WERI-Rb-1 (cell line): ENCODE measurements around the gene C2CD5.
"Not testable (repeated sequence)": the region's sequence is repeated elsewhere in the genome, so short reads cannot be mapped to it uniquely, and the experiment has no call there.

ENCODE experiments used
- DNase-seq: peaks from one replicate; pipeline ENCODE4 v3.0.0-alpha.2; 2020
- H3K27ac ChIP-seq: fragments of 250-450 bp; sonication (Bioruptor Pico); 2 replicates; pipeline ENCODE4 v1.5.1; 2020; ENCODE audit warnings: mild to moderate bottlenecking, moderate library complexity
- H3K27me3 ChIP-seq: fragments of 250-450 bp; sonication (Bioruptor Pico); 2 replicates; pipeline ENCODE4 v1.5.1; 2021; ENCODE audit warnings: mild to moderate bottlenecking, low read depth, moderate library complexity; ENCODE audit not compliant: insufficient read depth, severe bottlenecking
- H3K36me3 ChIP-seq: fragments of 250-450 bp; sonication (Bioruptor Pico); 2 replicates; pipeline ENCODE4 v1.5.1; 2020; ENCODE audit warnings: mild to moderate bottlenecking, moderate library complexity
- H3K4me3 ChIP-seq: 2 replicates; pipeline ENCODE4 v1.5.1; 2011; ENCODE audit warnings: low read depth, mild to moderate bottlenecking, control low read depth, low read length
- H3K9me3 ChIP-seq: fragments of 250-450 bp; sonication (Bioruptor Pico); 2 replicates; pipeline ENCODE4 v1.5.1; 2021; ENCODE audit warnings: mild to moderate bottlenecking, moderate library complexity; ENCODE audit not compliant: severe bottlenecking
- TF ChIP-seq, protein P1 (sequence below): IDR thresholded peaks from 2 replicates; pipeline ENCODE4 v1.5.1; 2011; ENCODE audit warnings: low read depth, mild to moderate bottlenecking, control low read depth, inconsistent platforms, low read length

C2CD5 gene

GRCh38 chr12:22562036-22563028, 18.0 kb upstream of the C2CD5 start:
- DNase-seq: no peak
- Histone ChIP-seq H3K9me3 (peaks cover 2% of the 10 kb centered on the region), H3K27me3 (no peaks in the 10 kb centered on the region), H3K27ac (no peak overlapping the region), H3K36me3 (no peaks in the 10 kb centered on the region), H3K4me3 (no peak overlapping the region)
- TF ChIP-seq, protein P1, sequence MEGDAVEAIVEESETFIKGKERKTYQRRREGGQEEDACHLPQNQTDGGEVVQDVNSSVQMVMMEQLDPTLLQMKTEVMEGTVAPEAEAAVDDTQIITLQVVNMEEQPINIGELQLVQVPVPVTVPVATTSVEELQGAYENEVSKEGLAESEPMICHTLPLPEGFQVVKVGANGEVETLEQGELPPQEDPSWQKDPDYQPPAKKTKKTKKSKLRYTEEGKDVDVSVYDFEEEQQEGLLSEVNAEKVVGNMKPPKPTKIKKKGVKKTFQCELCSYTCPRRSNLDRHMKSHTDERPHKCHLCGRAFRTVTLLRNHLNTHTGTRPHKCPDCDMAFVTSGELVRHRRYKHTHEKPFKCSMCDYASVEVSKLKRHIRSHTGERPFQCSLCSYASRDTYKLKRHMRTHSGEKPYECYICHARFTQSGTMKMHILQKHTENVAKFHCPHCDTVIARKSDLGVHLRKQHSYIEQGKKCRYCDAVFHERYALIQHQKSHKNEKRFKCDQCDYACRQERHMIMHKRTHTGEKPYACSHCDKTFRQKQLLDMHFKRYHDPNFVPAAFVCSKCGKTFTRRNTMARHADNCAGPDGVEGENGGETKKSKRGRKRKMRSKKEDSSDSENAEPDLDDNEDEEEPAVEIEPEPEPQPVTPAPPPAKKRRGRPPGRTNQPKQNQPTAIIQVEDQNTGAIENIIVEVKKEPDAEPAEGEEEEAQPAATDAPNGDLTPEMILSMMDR: no peak

GRCh38 chr12:22554750-22555149, 10.4 kb upstream of the C2CD5 start:
- not testable (repeated sequence) for DNase-seq, H3K9me3 ChIP-seq, H3K4me3 ChIP-seq, H3K36me3 ChIP-seq, H3K27me3 ChIP-seq, H3K27ac ChIP-seq

GRCh38 chr12:22551624-22552023, 7.3 kb upstream of the C2CD5 start:
- H3K4me3 ChIP-seq: no peak overlapping the region
- no peaks in the 10 kb centered on the region for H3K36me3 ChIP-seq
- H3K9me3 ChIP-seq: peaks cover 3% of the 10 kb centered on the region
- H3K27ac ChIP-seq: no peak overlapping the region
- H3K27me3 ChIP-seq: no peaks in the 10 kb centered on the region
- no peak for DNase-seq
- TF ChIP-seq, protein P1: no peak

DNA sequence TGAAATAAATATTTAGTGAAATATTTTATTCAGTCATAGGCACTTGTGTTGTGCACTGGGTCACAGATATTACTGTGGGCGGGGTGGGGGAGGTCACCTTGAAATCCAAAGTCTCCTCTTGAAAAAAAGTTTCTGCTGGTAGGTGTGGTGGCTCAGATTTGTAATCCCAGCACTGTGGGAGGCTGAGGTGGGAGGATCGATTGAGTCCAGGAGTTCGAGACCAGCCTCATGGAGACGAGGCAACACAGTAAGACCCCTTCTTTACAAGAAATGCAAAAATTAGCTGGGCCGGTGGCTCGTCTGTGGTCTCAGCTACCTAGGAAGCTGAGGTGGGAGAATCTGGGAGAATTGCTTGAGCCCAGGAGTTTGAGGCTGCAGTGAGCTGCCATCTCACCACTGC, 913 bp upstream of the C2CD5 start:
- TF ChIP-seq, protein P1: no peak
- no peak for DNase-seq
- Histone ChIP-seq H3K27me3 (no peaks in the 10 kb centered on the region), H3K27ac (no peak overlapping the region), H3K4me3 (no peak overlapping the region), H3K36me3 (peaks cover 14% of the 10 kb centered on the region), H3K9me3 (no peaks in the 10 kb centered on the region)

DNA sequence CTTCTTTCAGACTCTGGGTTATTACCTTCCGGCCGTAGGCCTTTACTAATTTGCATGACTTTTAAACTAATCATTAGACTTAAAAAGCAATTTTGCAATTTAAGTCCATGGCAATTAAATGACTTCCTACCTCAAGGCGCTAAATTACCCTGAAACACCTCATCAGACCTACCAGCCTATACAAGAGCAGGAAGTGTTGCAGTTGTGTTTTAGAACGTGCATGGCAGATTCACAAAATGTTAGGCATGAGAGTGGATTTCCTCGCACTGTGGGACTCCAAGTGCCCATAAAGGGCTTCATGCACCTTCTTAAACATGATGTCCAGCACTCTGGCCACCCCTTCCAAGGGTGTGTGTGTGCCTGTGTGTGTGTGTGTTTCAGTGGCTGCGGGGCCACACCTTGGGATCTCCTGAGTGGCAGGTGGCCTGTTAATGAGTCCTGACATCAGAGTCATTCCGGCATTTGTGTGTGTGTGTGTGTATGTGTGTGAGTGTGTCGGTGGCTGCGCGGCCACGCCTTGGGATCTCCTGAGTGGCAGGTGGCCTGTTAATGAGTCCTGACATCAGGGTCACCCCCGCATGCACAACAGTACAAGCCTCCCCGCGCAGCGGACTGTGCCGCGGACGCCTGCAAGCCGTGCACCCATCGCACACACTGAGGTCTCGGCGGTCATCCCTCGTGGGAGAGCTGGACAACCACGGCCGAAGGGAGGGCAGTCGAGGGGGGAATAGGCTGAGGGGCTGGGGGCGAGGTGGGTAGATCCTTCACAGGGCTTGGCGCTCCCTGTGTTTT, 900 bp downstream of the C2CD5 start:
- H3K4me3 ChIP-seq: peak overlapping the region; percentile 70
- H3K36me3 ChIP-seq: peaks cover 16% of the 10 kb centered on the region
- DNase-seq: peak; percentile 74
- TF ChIP-seq, protein P1: no peak
- peak overlapping the region; percentile 100 for H3K27ac ChIP-seq
- H3K9me3 ChIP-seq: no peaks in the 10 kb centered on the region
- no peaks in the 10 kb centered on the region for H3K27me3 ChIP-seq

GRCh38 chr12:22541496-22542155, 2.7 kb downstream of the C2CD5 start:
- Histone ChIP-seq H3K9me3 (no peaks in the 10 kb centered on the region), H3K36me3 (peaks cover 16% of the 10 kb centered on the region), H3K27me3 (no peaks in the 10 kb centered on the region), H3K4me3 (no peak overlapping the region), H3K27ac (no peak overlapping the region)
- TF ChIP-seq, protein P1: no peak
- no peak for DNase-seq
